ENCODE measurements around the gene OR9Q1. TPM values are rescaled to one million over a fixed set of nuclear protein-coding genes. Genes with fewer than 3 reads are reported as not detected.

Gene OR9Q1
- polyA plus RNA-seq, 1 donor from 2014 or later: not detected

GRCh38 chr11:58027341-58027740 is 3.7 kb downstream of the OR9Q1 start:
- TF ChIP-seq MXI1 (conservative IDR thresholded peaks at IDR 0.05; ENCODE audit: poor library complexity, severe bottlenecking): no peak
- TF ChIP-seq POLR2AphosphoS5 (IDR thresholded peaks at IDR 0.05): no peak
- TF ChIP-seq RAD21 (conservative IDR thresholded peaks at IDR 0.05): no peak
- no peak for TF ChIP-seq EZH2 (IDR thresholded peaks at IDR 0.05; ENCODE audit: borderline replicate concordance, insufficient read depth, low read length, poor library complexity, severe bottlenecking)
- no peak for TF ChIP-seq CTCF (IDR thresholded peaks at IDR 0.05; ENCODE audit: poor library complexity, severe bottlenecking)
- TF ChIP-seq EP300 (conservative IDR thresholded peaks at IDR 0.05; ENCODE audit: poor library complexity, severe bottlenecking): no peak
- TF ChIP-seq SMC3 (conservative IDR thresholded peaks at IDR 0.05; ENCODE audit: poor library complexity): no peak
- no peak for TF ChIP-seq TAF1 (IDR thresholded peaks at IDR 0.05; ENCODE audit: low read depth)
- no peak for TF ChIP-seq REST (IDR thresholded peaks at IDR 0.05; ENCODE audit: borderline replicate concordance)
- Histone ChIP-seq H3K9me3 (ENCODE audit: low read length) (no peaks in the 10 kb centered on the region), H3K9ac (ENCODE audit: low read length) (no peak overlapping the region), H3K79me2 (replicated peaks; ENCODE audit: insufficient read depth, low read length) (no peaks in the 10 kb centered on the region), H3K9me2 (ENCODE audit: insufficient read depth, low read length) (no peaks in the 10 kb centered on the region), H3K4me3 (ENCODE audit: low read length) (no peak overlapping the region), H3K36me3 (ENCODE audit: insufficient read depth, low read length) (no peaks in the 10 kb centered on the region), H3K27ac (ENCODE audit: low read length) (no peak overlapping the region), H2AFZ (ENCODE audit: low read depth, low read length) (no peak overlapping the region), H3K4me2 (ENCODE audit: low read length) (no peak overlapping the region), H4K20me1 (ENCODE audit: insufficient read depth) (no peaks in the 10 kb centered on the region), H3K27me3 (ENCODE audit: insufficient read depth, low read depth, low read length) (no peaks in the 10 kb centered on the region), H3F3A (ENCODE audit: insufficient read depth, low read length, poor library complexity, severe bottlenecking) (no peaks in the 10 kb centered on the region)

- TF ChIP-seq RAD21 (conservative IDR thresholded peaks at IDR 0.05): no peak
- no peak for TF ChIP-seq MXI1 (conservative IDR thresholded peaks at IDR 0.05; ENCODE audit: poor library complexity, severe bottlenecking)
- no peak for TF ChIP-seq CTCF (IDR thresholded peaks at IDR 0.05; ENCODE audit: poor library complexity, severe bottlenecking)
- TF ChIP-seq EZH2 (IDR thresholded peaks at IDR 0.05; ENCODE audit: borderline replicate concordance, insufficient read depth, low read length, poor library complexity, severe bottlenecking): no peak
- no peak for TF ChIP-seq TAF1 (IDR thresholded peaks at IDR 0.05; ENCODE audit: low read depth)
- no peak for TF ChIP-seq REST (IDR thresholded peaks at IDR 0.05; ENCODE audit: borderline replicate concordance)
- no peak for TF ChIP-seq POLR2AphosphoS5 (IDR thresholded peaks at IDR 0.05)
- no peak for TF ChIP-seq EP300 (conservative IDR thresholded peaks at IDR 0.05; ENCODE audit: poor library complexity, severe bottlenecking)
- TF ChIP-seq SMC3 (conservative IDR thresholded peaks at IDR 0.05; ENCODE audit: poor library complexity): no peak
- Histone ChIP-seq H3K4me2 (ENCODE audit: low read length) (no peak overlapping the region), H3K9ac (ENCODE audit: low read length) (no peak overlapping the region), H4K20me1 (ENCODE audit: insufficient read depth) (no peaks in the 10 kb centered on the region), H3K9me2 (ENCODE audit: insufficient read depth, low read length) (no peaks in the 10 kb centered on the region), H3F3A (ENCODE audit: insufficient read depth, low read length, poor library complexity, severe bottlenecking) (no peaks in the 10 kb centered on the region), H3K27me3 (ENCODE audit: insufficient read depth, low read depth, low read length) (no peaks in the 10 kb centered on the region), H3K36me3 (ENCODE audit: insufficient read depth, low read length) (no peaks in the 10 kb centered on the region), H2AFZ (ENCODE audit: low read depth, low read length) (no peak overlapping the region), H3K9me3 (ENCODE audit: low read length) (no peaks in the 10 kb centered on the region), H3K27ac (ENCODE audit: low read length) (no peak overlapping the region), H3K4me3 (ENCODE audit: low read length) (no peak overlapping the region), H3K79me2 (replicated peaks; ENCODE audit: insufficient read depth, low read length) (no peaks in the 10 kb centered on the region)
These were observed 5.2 kb downstream of the OR9Q1 start for GRCh38 chr11:58028687-58029411.

All from neural cell (in vitro differentiated cells).